ENCODE results near the gene LSM14B.
"Not testable (repeated sequence)": the region's sequence is repeated elsewhere in the genome, so short reads cannot be mapped to it uniquely, and the experiment has no call there.

The LSM14B gene

GRCh38 chr20:62143957-62144825 lies 21.9 kb downstream of the LSM14B start:
- Mint-ChIP-seq H3K4me3 (peak overlapping the region; percentile 83), H3K36me3 (ENCODE audit: low read depth) (peaks cover 40% of the 10 kb centered on the region), H3K27ac (peak overlapping the region; percentile 75), H3K9me3 (no peaks in the 10 kb centered on the region), H3K27me3 (no peaks in the 10 kb centered on the region), H3K4me1 (ENCODE audit: low read depth) (peaks cover 47% of the 10 kb centered on the region)

- Mint-ChIP-seq H3K27ac (no peak overlapping the region), H3K9me3 (no peaks in the 10 kb centered on the region), H3K4me1 (ENCODE audit: low read depth) (peaks cover 41% of the 10 kb centered on the region), H3K27me3 (no peaks in the 10 kb centered on the region), H3K4me3 (peak overlapping the region; percentile 83), H3K36me3 (ENCODE audit: low read depth) (peaks cover 28% of the 10 kb centered on the region)
Measured at GRCh38 chr20:62145688-62146018, 23.4 kb downstream of the LSM14B start.

GRCh38 chr20:62146019-62146755 lies 23.9 kb downstream of the LSM14B start:
- no peaks in the 10 kb centered on the region for H3K27me3 Mint-ChIP-seq
- no peaks in the 10 kb centered on the region for H3K9me3 Mint-ChIP-seq
- peaks cover 36% of the 10 kb centered on the region for H3K4me1 Mint-ChIP-seq (ENCODE audit: low read depth)
- no peak overlapping the region for H3K27ac Mint-ChIP-seq
- H3K4me3 Mint-ChIP-seq = no peak overlapping the region
- peaks cover 25% of the 10 kb centered on the region for H3K36me3 Mint-ChIP-seq (ENCODE audit: low read depth)

DNA sequence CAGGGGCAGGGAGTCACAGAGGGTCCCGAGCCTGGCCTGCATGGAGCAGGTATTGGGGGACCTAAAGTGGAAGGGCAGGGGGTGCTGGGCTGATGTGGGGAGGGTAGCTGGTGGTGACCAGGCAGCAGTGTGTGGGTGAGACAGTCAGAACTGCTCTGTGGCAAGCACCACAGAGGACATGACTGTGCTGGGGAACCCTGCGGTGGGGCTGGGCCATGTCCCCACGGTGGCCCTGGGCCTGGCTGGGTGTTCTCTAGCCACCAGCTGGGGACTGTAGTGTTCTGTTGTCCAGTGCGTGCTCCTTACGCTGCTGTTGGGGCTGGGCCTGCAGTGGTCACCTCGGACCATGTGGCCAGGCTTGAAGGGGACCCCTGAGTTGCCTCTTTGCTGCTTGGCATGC lies 24.9 kb downstream of the LSM14B start:
- no peak overlapping the region for H3K4me3 Mint-ChIP-seq
- no peaks in the 10 kb centered on the region for H3K9me3 Mint-ChIP-seq
- peaks cover 26% of the 10 kb centered on the region for H3K4me1 Mint-ChIP-seq (ENCODE audit: low read depth)
- no peaks in the 10 kb centered on the region for H3K27me3 Mint-ChIP-seq
- no peak overlapping the region for H3K27ac Mint-ChIP-seq
- peaks cover 16% of the 10 kb centered on the region for H3K36me3 Mint-ChIP-seq (ENCODE audit: low read depth)

DNA sequence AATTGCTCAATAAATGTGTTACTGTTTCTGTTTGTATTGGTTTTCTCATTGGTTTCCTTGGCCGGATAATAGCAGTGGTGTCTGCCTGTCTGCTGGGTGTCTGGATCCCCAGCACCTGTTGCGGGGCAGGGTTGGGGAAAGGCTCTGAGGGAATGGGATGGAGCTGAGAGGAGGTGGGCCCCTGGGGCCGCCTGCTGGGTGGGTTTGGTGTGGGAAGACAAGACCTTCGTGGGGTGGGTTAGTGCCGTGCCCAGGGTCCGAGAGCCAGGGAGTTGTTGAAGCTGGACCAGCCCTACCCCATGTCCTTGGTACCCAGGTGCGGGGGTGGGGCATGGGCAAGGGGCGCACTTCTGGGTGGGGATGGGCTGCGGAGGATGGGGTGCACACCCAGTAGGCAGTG lies 25.3 kb downstream of the LSM14B start:
- Mint-ChIP-seq H3K36me3 (ENCODE audit: low read depth) (peaks cover 17% of the 10 kb centered on the region), H3K4me3 (no peak overlapping the region), H3K27me3 (no peaks in the 10 kb centered on the region), H3K4me1 (ENCODE audit: low read depth) (peaks cover 24% of the 10 kb centered on the region), H3K9me3 (no peaks in the 10 kb centered on the region), H3K27ac (no peak overlapping the region)

DNA sequence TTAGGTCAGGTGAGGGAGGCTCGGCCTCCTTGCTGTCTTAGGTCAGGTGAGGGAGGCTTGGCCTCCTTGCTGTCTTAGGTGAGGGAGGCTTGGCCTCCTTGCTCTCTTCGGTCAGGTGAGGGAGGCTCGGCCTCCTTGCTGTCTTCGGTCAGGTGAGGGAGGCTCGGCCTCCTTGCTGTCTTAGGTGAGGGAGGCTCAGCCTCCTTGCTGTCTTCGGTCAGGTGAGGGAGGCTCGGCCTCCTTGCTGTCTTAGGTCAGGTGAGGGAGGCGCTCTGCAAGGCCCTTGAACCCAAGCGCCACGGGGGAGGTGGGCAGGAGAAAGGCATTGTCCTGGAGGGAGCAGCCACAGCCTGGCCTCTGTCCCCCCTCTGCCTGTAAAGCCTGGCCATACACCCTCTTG lies 26.1 kb downstream of the LSM14B start:
- H3K27me3 Mint-ChIP-seq, H3K27ac Mint-ChIP-seq, H3K4me3 Mint-ChIP-seq, H3K9me3 Mint-ChIP-seq: not testable (repeated sequence)
- peaks cover 24% of the 10 kb centered on the region for H3K4me1 Mint-ChIP-seq (ENCODE audit: low read depth)
- peaks cover 26% of the 10 kb centered on the region for H3K36me3 Mint-ChIP-seq (ENCODE audit: low read depth)

DNA sequence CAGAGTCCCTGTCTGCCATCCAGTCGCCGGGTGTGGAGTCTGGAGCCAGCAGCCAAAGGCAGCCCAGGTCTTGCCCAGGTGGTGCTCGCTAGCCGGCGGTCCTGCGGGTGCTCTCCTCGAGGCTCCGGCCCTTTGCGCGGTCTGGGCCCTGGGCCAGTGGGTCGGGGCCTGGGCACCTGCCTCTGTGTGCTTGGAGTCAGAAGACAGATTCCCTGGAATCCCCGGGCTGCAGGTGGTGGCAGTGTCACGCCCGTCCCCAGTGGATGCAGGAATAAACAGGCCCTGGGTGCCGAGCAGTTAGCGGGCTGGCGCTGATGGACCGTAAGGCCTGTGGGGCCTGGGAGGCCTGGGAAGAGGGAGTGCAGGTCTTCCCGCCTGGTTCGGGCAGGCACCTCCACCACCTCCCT lies 26.6 kb downstream of the LSM14B start:
- peaks cover 24% of the 10 kb centered on the region for H3K4me1 Mint-ChIP-seq (ENCODE audit: low read depth)
- H3K4me3 Mint-ChIP-seq = no peak overlapping the region
- H3K36me3 Mint-ChIP-seq (ENCODE audit: low read depth) = peaks cover 31% of the 10 kb centered on the region
- peaks cover 11% of the 10 kb centered on the region for H3K9me3 Mint-ChIP-seq
- H3K27me3 Mint-ChIP-seq = no peaks in the 10 kb centered on the region
- no peak overlapping the region for H3K27ac Mint-ChIP-seq

GRCh38 chr20:62149532-62150309 lies 27.4 kb downstream of the LSM14B start:
- Mint-ChIP-seq H3K27ac (no peak overlapping the region), H3K27me3 (no peaks in the 10 kb centered on the region), H3K9me3 (peaks cover 12% of the 10 kb centered on the region), H3K36me3 (ENCODE audit: low read depth) (peaks cover 36% of the 10 kb centered on the region), H3K4me3 (no peak overlapping the region), H3K4me1 (ENCODE audit: low read depth) (peaks cover 20% of the 10 kb centered on the region)

GRCh38 chr20:62150310-62150575 lies 28.0 kb downstream of the LSM14B start:
- H3K9me3 Mint-ChIP-seq = peaks cover 12% of the 10 kb centered on the region
- H3K27ac Mint-ChIP-seq = no peak overlapping the region
- no peak overlapping the region for H3K4me3 Mint-ChIP-seq
- H3K36me3 Mint-ChIP-seq (ENCODE audit: low read depth) = peaks cover 36% of the 10 kb centered on the region
- peaks cover 15% of the 10 kb centered on the region for H3K4me1 Mint-ChIP-seq (ENCODE audit: low read depth)
- no peaks in the 10 kb centered on the region for H3K27me3 Mint-ChIP-seq

GRCh38 chr20:62151225-62151624 lies 28.9 kb downstream of the LSM14B start:
- Mint-ChIP-seq H3K4me1 (ENCODE audit: low read depth) (peaks cover 5% of the 10 kb centered on the region), H3K4me3 (no peak overlapping the region)

GRCh38 chr20:62151835-62152364 lies 29.6 kb downstream of the LSM14B start:
- Mint-ChIP-seq H3K4me3 (no peak overlapping the region), H3K4me1 (ENCODE audit: low read depth) (peaks cover 5% of the 10 kb centered on the region), H3K27ac (no peak overlapping the region)

More at GRCh38 chr20:62151225-62151624, 28.9 kb downstream of the LSM14B start:
- H3K9me3 Mint-ChIP-seq = peaks cover 12% of the 10 kb centered on the region
- no peak overlapping the region for H3K27ac Mint-ChIP-seq
- H3K27me3 Mint-ChIP-seq = no peaks in the 10 kb centered on the region
- H3K36me3 Mint-ChIP-seq (ENCODE audit: low read depth) = peaks cover 41% of the 10 kb centered on the region

DNA sequence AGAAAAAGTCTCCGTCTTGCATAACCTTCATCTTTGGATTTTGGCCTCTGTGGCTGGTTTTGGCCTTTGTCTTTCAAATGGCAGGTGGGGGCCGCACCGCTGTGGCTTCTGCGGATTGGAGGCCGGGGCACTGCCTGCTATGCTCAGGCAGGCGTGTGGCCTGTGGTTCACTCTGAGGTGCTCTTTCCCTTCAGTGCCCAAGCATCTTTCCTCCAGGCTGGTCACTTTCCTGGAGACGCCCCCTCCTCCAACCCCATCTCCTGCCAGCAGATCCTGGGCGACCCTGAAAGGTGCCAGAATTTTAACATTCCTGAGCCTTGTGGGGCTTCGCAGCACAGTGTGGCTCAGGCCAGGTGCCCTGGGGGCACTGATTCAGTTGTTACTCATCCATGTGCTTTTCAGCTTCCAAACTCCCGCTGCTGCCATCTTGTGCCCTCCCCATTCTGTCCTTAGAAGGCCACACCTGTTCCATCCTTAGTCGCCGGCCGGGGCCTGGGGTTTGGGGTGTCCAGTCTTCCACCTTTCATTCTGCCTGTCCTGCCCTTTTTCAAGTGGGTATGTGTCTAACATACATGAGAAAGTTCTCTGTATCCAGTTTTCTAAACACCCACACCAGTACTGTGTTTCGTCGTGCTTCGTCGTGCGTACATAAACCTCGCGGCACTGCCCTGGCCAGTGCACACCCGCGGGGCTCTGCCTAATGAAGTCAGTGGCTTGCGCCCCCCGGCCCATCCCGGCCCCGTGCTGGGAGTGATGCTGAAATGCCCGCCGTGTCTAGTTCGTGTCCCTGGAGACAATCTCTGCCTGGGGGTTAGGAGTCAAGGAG lies 33.4 kb downstream of the LSM14B start:
- Mint-ChIP-seq H3K4me3 (no peak overlapping the region), H3K9me3 (peaks cover 12% of the 10 kb centered on the region), H3K36me3 (ENCODE audit: low read depth) (peaks cover 45% of the 10 kb centered on the region), H3K4me1 (ENCODE audit: low read depth) (peaks cover 12% of the 10 kb centered on the region), H3K27ac (no peak overlapping the region), H3K27me3 (no peaks in the 10 kb centered on the region)

More at GRCh38 chr20:62151835-62152364, 29.6 kb downstream of the LSM14B start:
- H3K36me3 Mint-ChIP-seq (ENCODE audit: low read depth) = peaks cover 40% of the 10 kb centered on the region
- H3K9me3 Mint-ChIP-seq = peaks cover 12% of the 10 kb centered on the region
- no peaks in the 10 kb centered on the region for H3K27me3 Mint-ChIP-seq

- Mint-ChIP-seq H3K9me3 (peaks cover 12% of the 10 kb centered on the region), H3K27me3 (no peaks in the 10 kb centered on the region), H3K4me1 (ENCODE audit: low read depth) (peaks cover 12% of the 10 kb centered on the region), H3K36me3 (ENCODE audit: low read depth) (peaks cover 46% of the 10 kb centered on the region), H3K4me3 (no peak overlapping the region), H3K27ac (no peak overlapping the region)
Measured at GRCh38 chr20:62156254-62156556, 33.9 kb downstream of the LSM14B start.

- H3K4me3 Mint-ChIP-seq = no peak overlapping the region
- no peaks in the 10 kb centered on the region for H3K27me3 Mint-ChIP-seq
- peaks cover 12% of the 10 kb centered on the region for H3K4me1 Mint-ChIP-seq (ENCODE audit: low read depth)
- peaks cover 46% of the 10 kb centered on the region for H3K36me3 Mint-ChIP-seq (ENCODE audit: low read depth)
- H3K9me3 Mint-ChIP-seq = peaks cover 12% of the 10 kb centered on the region
- no peak overlapping the region for H3K27ac Mint-ChIP-seq
Measured at GRCh38 chr20:62156592-62157386, 34.5 kb downstream of the LSM14B start.
